HG02938 (cell line): ENCODE measurements around the gene DDX1.
"Not testable (repeated sequence)": the region's sequence is repeated elsewhere in the genome, so short reads cannot be mapped to it uniquely, and the experiment has no call there.

Experiments
- ATAC-seq: cut with Tn5 transposase; IDR thresholded peaks from one replicate; pipeline ENCODE4 v1.9.1; 2021; ENCODE audit warnings: mild to moderate bottlenecking, moderate library complexity; ENCODE audit not compliant: unreplicated experiment

The DDX1 gene

DNA sequence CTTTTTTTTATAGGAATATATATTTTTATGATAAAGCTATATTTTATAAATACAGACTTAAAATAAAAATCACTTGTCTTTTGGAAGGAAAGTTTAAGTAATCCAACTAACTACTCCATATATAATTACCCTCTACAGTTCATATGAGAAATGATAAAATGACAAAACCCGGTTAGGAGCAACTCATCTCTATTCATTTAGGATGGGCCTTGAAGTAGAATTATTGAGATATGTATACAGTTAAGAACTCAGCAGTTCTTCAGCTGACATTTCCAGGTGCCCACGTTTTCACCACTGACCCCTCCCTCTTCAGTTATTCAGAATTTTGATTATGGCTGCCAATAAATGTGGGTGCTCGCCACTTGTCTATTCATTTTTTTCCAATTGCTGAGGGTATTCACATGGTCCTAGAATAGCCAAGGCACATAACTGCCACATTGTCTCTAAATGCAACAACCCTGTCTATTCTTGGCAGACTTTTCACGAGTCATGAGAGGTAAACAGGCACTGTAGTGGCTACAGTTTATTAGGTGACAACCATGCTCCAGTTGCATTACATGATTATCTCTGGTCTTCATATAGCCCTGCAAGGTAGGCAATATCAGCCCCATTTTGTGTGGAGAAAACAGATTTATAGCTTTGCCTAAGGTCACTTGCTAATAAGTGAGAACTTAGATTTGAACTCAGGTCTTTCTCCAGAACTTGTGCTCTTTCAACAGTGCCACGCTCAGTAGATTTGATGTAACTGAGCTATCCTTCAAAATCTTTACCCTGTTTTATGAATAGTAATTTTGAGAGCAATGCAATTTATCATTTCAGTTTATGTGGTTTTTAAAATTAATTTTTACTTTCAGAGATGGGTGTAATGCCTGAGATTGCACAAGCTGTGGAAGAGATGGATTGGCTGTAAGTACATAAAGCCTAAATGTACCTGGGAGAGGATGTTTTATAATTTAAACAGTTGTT lies 2.9 kb downstream of the DDX1 start:
- no peak for ATAC-seq

DNA sequence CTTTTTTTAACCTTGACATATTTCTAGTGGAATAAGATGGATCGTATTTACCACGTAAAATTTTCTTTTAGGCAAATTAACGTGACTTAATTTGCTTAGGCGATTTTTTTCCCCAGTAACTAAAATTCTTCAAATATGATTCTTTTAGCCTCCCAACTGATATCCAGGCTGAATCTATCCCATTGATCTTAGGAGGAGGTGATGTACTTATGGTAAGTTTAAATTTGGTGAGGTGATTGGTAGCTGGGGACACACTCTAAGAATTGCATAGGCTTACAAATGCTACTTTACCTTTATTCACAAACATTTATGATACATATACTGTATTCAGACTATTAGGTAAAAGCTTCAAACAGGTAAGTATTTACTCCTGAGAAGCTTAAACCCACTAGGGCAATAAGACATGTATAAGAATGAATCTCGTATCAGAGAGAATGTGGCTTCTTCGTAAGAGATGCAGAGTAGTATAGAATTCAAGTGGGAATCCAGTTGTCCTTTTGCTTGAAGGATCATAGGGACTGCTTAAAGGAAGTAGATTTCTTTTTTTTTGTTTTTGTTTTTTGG lies 3.8 kb downstream of the DDX1 start:
- ATAC-seq = no peak

DNA sequence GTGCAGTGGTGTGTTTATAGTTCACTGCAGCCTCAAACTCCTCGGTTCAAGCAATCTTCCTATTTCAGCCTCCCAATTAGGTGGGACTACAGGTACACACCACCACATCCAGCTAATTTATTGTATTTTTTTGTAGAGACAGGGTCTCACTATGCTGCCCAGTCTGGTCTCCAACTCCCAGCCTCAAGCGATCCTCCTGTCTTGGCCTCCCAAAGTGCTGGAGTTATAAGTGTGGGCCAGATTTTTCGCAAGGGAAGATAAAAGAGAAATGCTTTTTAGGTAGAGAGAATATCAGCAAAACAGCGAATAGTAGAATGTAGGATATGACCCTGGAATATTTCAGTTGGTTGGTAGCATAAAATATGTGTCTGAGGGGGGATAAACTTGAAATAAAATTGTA lies 4.3 kb downstream of the DDX1 start:
- ATAC-seq = no peak

DNA sequence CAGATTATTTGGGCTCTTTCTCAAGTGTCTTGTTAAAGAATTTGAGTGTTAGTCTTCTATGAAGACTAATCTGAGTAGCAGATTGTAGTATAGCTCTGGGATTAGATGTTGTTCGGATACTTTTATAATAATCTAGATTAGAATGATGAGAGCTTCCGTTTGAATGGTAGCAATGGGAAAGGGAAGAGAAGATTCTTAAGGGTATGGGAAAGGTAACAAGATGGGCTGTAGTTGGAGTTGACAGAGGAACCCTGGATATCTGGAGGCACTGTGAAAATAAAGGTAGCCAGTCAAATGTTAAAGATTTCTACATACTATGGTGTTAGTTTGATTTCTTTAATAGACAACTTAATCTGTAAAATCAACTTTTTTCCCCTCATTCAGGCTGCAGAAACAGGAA lies 4.7 kb downstream of the DDX1 start:
- no peak for ATAC-seq

DNA sequence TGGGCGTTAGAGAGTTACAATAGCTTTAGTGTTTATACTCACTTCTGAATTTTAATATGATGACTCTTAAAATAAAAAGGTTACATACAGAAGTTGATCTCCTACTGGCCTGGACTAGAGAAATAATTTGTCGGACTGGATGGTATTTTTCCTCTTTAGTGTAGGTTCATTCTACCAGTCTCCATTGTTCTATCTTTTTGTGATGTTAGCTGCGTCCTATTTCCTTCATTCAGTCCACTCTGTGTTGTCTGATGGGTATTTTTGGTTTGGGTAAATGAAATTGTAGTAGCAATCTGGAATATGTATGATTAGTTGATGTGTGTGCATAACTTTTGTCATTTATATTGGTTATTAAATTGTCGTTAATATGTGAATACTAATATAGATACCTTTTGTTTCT lies 5.3 kb downstream of the DDX1 start:
- no peak for ATAC-seq

DNA sequence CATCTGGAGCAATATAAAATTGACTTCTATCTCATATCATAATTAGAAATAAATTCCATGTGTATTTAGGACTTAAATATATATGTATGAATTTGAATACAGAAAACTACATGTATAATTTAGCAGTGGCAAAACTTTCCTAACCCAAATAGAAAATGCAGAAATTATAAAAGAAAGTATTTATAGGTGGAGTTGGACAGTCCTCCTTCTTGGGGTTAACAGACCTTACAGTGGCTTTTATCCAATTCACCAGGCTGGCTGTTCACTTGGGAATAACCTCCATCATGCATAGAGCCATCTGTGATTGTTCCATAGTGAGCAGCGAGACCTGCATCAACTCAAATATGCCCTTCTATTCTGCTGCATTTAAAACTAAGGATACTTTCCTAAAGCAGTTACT lies 8.3 kb downstream of the DDX1 start:
- no peak for ATAC-seq

DNA sequence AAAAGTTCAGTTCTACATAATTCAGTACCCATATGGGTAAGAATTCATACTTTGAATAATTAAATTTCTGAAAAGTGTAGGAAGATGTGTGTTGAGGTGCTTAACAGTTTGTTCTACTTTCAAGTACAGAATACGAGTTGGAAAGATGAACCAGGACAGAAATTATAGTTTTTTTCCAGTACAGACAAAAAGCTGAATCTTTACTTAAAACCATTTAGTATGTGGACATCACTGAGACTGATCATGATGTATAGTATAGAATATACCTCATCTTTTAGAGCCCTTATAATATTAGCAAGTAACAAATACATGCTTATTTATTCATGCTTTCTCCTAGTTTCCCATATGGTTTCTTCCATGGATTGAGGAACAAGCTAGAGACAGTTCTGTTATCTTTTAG lies 10.0 kb downstream of the DDX1 start:
- no peak for ATAC-seq

DNA sequence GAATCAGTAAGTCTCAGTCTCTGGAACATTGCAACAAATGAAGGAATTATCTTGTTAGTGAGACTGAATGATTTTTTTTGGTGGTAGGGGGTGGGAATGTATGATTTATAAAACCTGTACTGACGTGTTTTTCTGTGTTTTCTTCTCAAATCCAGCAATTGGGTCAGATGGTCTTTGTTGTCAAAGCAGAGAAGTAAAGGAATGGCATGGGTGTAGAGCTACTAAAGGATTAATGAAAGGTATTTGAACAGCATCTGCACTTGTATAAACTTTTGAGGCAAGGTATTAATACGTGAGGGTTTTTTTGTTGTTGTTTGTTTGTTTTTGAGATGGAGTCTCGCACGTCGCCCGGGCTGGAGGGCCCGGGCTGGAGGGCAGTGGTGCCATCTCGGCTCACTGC lies 10.7 kb downstream of the DDX1 start:
- ATAC-seq = no peak

DNA sequence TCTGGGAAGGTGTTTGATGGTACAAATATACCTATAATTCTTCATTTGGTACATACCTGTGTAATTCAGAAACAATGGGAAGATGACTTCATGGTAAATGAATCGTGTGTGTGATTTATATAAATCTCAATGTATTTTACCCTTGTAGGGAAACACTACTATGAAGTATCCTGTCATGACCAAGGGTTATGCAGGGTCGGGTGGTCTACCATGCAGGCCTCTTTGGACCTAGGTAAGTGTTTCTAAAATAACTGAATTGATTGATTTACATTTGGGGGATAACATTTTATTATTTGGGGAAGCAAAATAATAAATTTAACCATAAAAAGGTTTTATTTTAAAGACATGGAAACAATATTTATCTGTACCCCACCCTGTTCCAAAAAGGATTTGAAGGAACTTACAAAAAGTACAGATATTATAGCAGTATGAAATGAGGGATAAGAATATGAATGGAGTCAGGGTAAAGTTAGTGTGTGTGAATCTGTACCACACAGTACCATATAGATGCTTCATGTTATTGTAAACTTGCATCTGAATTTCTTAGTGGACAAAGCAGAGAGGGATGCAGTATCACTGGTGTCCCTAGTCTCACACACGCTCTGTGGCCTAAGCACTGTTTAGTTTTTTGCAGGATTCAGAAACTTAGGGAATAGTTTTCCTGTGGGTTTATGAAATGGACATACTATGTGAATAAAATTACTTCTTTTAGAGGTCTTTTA lies 11.5 kb downstream of the DDX1 start:
- ATAC-seq = no peak

DNA sequence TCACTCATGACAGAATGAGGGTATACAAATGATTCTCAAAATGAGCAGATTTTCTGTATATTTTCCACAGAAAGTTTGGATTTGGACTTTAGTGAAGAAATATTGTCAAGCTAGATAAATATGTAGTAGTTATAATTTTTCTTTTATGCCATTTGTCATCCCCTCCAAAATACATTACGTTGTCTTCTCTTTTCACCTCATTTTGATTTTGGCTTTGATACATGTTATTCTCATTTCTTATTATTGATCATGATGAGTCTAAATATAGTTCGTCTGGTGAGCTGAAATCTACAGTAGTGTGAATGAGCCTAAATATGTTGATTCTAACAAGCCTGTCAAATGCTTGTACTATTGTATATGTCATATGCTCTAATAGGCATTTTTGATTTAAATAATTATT lies 12.3 kb downstream of the DDX1 start:
- no peak for ATAC-seq

DNA sequence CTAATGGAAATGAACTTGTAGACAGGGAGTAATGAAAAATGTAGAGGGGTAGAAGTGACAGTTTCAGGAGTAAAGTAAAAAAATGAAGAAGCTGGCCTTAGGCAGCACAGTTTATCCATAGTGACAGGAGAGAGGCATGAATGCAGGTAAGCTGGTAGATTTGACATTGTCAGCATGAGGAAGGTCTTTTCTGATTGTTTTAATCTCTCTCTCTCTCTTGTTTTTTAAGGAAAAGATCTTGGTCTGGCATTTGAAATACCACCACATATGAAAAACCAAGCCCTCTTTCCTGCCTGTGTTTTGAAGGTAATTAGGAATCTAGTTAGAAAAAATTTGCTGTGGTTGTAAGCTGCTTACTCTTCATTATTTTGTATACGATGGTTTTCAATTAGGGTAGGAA lies 14.1 kb downstream of the DDX1 start:
- no peak for ATAC-seq

DNA sequence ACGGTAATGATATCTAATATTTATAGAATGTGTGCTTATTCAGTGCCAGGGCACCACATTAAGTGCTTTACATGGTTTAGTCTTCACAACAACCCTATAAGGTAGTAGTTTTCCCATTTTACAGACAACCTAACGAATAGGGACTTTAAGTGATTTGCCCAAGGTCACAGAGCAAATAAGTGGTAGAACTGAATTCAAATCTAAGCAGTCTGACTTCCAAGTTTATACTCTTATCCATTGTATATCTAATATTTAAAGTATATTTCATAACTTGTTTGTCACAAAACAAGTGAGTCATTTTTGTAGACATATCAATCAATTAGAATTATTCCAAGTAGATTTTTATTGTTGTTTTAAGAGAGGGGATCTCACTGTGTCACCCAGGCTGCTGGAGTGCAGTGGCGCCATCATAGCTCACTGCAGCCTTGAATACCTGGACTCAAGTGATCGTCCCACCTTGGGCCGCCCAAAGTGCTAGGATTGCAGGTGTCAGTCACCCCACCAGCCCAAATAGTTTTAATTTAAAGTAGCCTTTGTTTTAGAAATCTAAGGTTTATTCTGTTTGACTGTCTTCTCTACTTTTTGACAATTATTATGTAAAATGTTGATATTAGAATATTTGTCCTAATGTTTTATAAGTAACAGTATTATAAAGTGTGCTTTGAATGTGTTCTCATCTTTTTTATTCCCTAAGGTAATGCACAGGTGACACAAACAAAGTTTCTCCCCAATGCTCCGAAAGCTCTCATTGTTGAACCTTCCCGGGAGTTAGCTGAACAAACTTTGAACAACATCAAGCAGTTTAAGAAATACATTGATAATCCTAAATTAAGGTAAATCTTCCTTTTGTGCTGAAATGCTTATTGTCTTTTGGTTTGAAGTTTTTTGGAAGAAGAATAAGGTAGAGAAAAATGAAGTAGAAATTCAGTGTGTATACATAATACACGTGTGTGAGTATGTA lies 15.1 kb downstream of the DDX1 start:
- ATAC-seq = no peak

DNA sequence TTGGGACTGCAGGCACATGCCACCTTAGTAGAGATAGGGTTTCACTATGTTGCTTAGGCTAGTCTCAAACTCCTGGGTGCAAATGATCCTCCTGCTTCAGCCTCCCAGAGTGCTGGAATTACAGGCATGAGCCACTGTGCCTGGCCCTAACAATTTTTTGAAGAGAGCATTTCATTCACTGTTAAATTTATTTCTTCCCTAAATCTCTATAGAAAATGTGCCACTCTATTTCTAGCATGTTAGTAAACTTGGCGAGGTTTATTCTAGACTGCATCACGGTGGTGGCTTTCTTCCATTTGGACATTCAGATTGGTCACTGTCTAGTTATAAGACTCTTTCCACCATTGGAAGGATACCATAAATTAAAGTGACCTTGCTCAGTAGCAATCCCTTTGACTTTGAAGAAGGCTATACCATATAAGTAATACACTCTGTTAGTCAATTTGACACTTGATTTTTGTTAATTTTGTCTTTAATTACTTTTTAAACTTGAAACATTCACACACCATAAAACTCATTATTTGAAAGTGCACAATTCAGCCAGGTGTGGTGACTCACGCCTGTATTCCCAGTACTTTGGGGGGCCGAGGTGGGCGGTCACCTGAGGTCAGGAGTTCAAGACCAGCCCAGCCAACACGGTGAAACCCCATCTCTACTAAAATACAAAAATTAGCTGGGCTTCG lies 16.2 kb downstream of the DDX1 start:
- ATAC-seq = no peak

DNA sequence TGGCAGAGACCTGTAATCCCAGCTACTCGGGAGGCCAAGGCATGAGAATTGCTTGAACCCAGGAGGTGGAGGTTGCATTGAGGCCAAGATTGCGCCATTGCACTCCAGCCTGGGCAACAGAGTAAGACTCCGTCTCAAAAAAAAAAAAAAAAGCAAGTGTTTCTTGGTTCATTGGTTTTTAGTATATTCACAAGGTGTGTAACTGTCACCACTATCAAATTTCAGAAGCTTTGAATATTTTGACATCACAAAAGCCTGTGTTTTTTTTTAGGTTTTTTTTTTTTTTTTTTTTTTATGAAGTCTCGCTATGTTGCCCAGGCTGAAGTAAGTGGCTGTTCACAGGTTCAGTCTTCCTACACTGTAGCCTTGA lies 16.7 kb downstream of the DDX1 start:
- no peak for ATAC-seq

DNA sequence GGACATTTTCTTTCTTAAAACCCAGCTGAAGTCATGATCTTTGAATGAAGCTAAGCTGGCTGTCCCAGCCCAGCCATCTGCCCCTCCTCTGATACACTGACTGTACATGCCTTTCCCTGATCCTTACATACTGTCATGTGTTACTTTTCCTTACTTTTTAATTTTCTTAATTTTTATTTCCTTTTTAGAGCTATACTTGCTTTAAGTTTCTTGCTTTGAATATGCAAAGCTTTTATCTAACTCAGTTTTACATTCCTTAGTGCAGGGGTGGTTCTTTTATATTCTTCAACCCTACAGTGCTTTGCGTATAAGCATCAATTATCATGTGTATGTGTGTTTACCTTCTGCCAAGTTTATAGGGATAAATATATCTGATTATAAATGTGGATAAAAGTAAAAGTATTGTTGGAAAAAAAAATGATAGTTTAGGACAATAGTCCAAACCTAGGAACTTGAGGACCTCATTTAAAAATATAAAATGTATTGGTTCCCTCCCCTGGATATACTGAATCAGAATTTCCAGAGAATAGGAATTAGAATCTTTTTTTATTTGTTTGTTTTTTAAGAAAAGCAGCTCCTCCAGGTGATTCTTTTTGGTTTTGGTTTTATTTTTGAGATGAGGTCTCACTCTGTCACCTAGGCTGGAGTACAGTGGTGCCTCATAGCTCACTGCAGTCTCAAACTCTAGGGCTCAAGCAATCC lies 17.8 kb downstream of the DDX1 start:
- ATAC-seq = no peak

DNA sequence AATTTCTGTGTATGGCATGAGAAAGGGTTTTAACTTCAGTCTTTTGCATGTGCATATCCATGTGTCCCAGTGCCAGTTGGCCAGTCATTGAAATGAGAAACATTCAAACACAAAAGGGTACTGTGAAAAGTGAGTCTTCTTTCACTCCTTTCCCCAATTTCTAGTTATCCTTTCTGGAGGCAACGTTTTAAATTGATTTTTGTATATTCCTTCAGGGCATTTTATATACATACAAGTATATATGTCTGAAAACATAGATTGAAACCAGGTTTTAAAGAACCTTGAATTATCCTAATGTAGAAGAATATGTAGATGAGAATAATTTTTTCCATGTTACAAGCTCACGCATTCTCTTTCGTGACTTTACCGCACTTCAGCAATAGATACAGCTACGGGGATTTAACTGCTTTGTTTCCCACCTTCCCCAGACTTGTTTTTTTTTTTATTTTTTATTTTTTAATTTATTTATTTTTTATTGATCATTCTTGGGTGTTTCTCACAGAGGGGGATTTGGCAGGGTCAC lies 18.8 kb downstream of the DDX1 start:
- no peak for ATAC-seq

DNA sequence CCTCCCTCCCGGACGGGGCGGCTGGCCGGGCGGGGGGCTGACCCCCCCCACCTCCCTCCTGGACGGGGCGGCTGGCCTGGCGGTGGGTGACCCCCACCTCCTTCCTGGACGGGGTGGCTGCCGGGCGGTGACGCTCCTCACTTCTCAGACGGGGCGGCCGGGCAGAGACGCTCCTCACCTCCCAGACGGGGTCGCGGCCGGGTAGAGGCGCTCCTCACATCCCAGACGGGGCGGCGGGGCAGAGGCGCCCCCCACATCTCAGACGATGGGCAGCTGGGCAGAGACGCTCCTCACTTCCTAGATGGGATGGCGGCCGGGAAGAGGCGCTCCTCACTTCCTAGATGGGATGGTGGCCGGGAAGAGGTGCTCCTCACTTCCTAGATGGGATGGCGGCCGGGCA lies 20.4 kb downstream of the DDX1 start:
- not testable (repeated sequence) for ATAC-seq

DNA sequence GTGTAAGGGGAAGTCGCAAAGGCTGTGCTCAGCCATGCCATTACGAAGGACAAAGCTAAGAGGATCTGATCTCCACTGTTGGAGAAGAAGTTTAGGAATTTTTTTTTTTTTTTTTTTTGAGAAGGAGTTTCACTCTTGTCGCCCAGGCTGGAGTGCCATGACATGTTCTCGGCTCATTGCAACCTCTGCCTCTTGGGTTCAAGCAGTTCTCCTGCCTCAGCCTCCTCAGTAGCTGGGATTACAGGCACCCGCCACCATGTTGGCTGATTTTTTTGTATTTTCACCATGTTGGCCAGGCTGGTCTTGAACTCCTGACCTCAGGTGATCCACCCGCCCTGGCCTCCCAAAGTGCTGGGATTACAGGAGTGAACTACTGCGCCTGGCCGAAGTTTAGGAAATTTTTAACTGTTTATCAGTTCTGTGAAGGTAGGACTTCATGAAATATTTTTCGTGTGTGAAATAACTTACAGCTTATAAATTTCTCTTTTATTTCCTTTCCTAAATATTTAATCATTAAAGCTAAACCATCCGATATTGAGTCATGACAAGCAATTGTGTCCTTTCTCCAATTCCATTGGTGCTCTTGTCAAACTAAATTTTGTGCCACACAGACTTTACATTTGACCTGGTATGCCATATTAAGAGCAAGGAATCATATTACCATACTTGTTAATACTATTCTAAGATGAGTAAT lies 22.2 kb downstream of the DDX1 start:
- no peak for ATAC-seq
